Breast epithelium (tissue), 4 donors: ENCODE results near the gene ELMOD1. TPM values are rescaled to one million over a fixed set of nuclear protein-coding genes. Genes with fewer than 3 reads are reported as not detected.

Source experiments
- DNase-seq, 2 donors: peaks; one replicate each; pipeline ENCODE4 v3.0.0-alpha.2; 2019; ENCODE audit warnings: low spot score in 2 of 2
- H3K27ac ChIP-seq, 2 donors: fragments of 200-600 bp; sonication (generic) in 1 of 2; one replicate each; pipeline ENCODE4 v1.5.1; 2016 to 2019; ENCODE audit warnings: mild to moderate bottlenecking in 1 of 2
- H3K27me3 ChIP-seq, 2 donors: fragments of 200-600 bp; sonication (generic) in 1 of 2; one replicate each; pipeline versions ENCODE4 v1.5.1 to v1.6.0; 2017 to 2019; ENCODE audit warnings: control low read depth in 1 of 2, mild to moderate bottlenecking in 1 of 2
- H3K36me3 ChIP-seq: fragments of 200-600 bp; one replicate; pipeline ENCODE4 v1.5.1; 2019
- H3K4me1 ChIP-seq, 2 donors: fragments of 200-600 bp; sonication (generic); one replicate each; pipeline ENCODE4 v1.5.1; 2016 to 2019; ENCODE audit warnings: control low read depth in 1 of 2
- H3K4me3 ChIP-seq, 3 donors: fragments of 200-600 bp; sonication (generic); 1 replicate in 2 of 3; 2 replicates in 1 of 3; pipeline ENCODE4 v1.5.1; 2016 to 2019; ENCODE audit warnings: mild to moderate bottlenecking in 3 of 3, moderate library complexity in 2 of 3
- H3K9me3 ChIP-seq, 2 donors: fragments of 200-600 bp; sonication (generic) in 1 of 2; one replicate each; pipeline ENCODE4 v1.5.1; 2016 to 2019; ENCODE audit warnings: control low read depth in 1 of 2
- CTCF ChIP-seq, 3 donors: fragments of 450-650 bp; IDR thresholded peaks; one replicate each; pipeline ENCODE4 v1.5.1; 2016 to 2017; ENCODE audit warnings: antibody characterized with exemption in 3 of 3, mild to moderate bottlenecking in 3 of 3, moderate library complexity in 3 of 3
- POLR2A ChIP-seq: fragments of 450-650 bp; IDR thresholded peaks from one replicate; pipeline ENCODE4 v1.6.1; 2016; ENCODE audit warnings: antibody characterized with exemption, mild to moderate bottlenecking, moderate library complexity
- POLR2AphosphoS5 ChIP-seq, 3 donors: sonication (generic); formaldehyde crosslinking; IDR thresholded peaks; one replicate each; pipeline ENCODE4 v1.6.1; 2017; ENCODE audit warnings: antibody characterized with exemption in 3 of 3
- intact Hi-C: fragments of 100-400 bp; cut with DNase I; formaldehyde crosslinking; loops from one replicate; pipeline ENCODE4 v1.15.1; 2023; ENCODE audit warnings: low total_unique reads
- total RNA-seq, 3 donors: library from RNA; depleted of rRNA; stranded (reverse); fragments of >200 nt; gene quantifications; one replicate each; pipeline ENCODE4 v1.1.0, GENCODE V29; 2016

The ELMOD1 gene
- total RNA-seq, 3 donors from 2014 or later: not detected

GRCh38 chr11:107683061-107683460 is 92.1 kb downstream of the ELMOD1 start:
- H3K27ac ChIP-seq: no peak overlapping the region
- DNase-seq: no peak
- H3K36me3 ChIP-seq: no peaks in the 10 kb centered on the region
- H3K4me1 ChIP-seq: no peaks in the 10 kb centered on the region
- intact Hi-C loops: no loop called here
- no peak overlapping the region for H3K4me3 ChIP-seq
- TF ChIP-seq POLR2AphosphoS5 (IDR thresholded peaks at IDR 0.05): no peak
- no peak for TF ChIP-seq CTCF (IDR thresholded peaks at IDR 0.05)
- no peak for TF ChIP-seq POLR2A
- H3K9me3 ChIP-seq: no peaks in the 10 kb centered on the region
- H3K27me3 ChIP-seq: no peaks in the 10 kb centered on the region

- Histone ChIP-seq H3K27ac (no peak overlapping the region), H3K27me3 (no peaks in the 10 kb centered on the region), H3K9me3 (no peaks in the 10 kb centered on the region), H3K36me3 (no peaks in the 10 kb centered on the region), H3K4me1 (no peaks in the 10 kb centered on the region), H3K4me3 (no peak overlapping the region)
- TF ChIP-seq POLR2A (no peak), CTCF (IDR thresholded peaks at IDR 0.05) (no peak), POLR2AphosphoS5 (IDR thresholded peaks at IDR 0.05) (no peak)
- intact Hi-C loops: no loop called here
- no peak for DNase-seq
Observed at GRCh38 chr11:107683807-107684206, 92.9 kb downstream of the ELMOD1 start.

- no peaks in the 10 kb centered on the region for H3K36me3 ChIP-seq
- no peak overlapping the region for H3K27ac ChIP-seq
- intact Hi-C loops: no loop called here
- peaks cover 0 to 11% of the 10 kb centered on the region in 2 donors for H3K27me3 ChIP-seq
- no peaks in the 10 kb centered on the region for H3K9me3 ChIP-seq
- no peak for TF ChIP-seq CTCF (IDR thresholded peaks at IDR 0.05)
- no peak for TF ChIP-seq POLR2A
- no peak for TF ChIP-seq POLR2AphosphoS5 (IDR thresholded peaks at IDR 0.05)
- H3K4me3 ChIP-seq: no peak overlapping the region
- DNase-seq: no peak
- no peaks in the 10 kb centered on the region for H3K4me1 ChIP-seq
Observed at GRCh38 chr11:107688322-107688918, 97.5 kb downstream of the ELMOD1 start.

GRCh38 chr11:107689317-107690202 is 98.6 kb downstream of the ELMOD1 start:
- intact Hi-C loops: no loop called here
- Histone ChIP-seq H3K9me3 (no peaks in the 10 kb centered on the region), H3K36me3 (no peaks in the 10 kb centered on the region), H3K27ac (no peak overlapping the region), H3K27me3 (peaks cover 0 to 11% of the 10 kb centered on the region in 2 donors), H3K4me3 (no peak overlapping the region), H3K4me1 (no peaks in the 10 kb centered on the region)
- peak in 2 of 3 donors; percentile 39 to 41 for TF ChIP-seq CTCF (IDR thresholded peaks at IDR 0.05)
- TF ChIP-seq POLR2AphosphoS5 (IDR thresholded peaks at IDR 0.05): no peak
- DNase-seq: peak; percentile 23 to 55
